Right atrium auricular region (tissue), 2 donors: ENCODE measurements around the gene POU2AF2. TPM values are rescaled to one million over a fixed set of nuclear protein-coding genes. Genes with fewer than 3 reads are reported as not detected.
"Not testable (repeated sequence)": the region's sequence is repeated elsewhere in the genome, so short reads cannot be mapped to it uniquely, and the experiment has no call there.

Experiments
- DNase-seq: peaks from one replicate; pipeline ENCODE4 v3.0.0-alpha.2; 2019; ENCODE audit warnings: low spot score
- H3K27ac ChIP-seq, 2 donors: fragments of 200-600 bp; sonication (generic); 1 replicate in 1 of 2; 2 replicates in 1 of 2; pipeline ENCODE4 v1.5.1; 2016 to 2019
- H3K27me3 ChIP-seq, 2 donors: fragments of 200-600 bp; sonication (generic); one replicate each; pipeline versions ENCODE4 v1.5.1 to v1.6.0; 2017 to 2019
- H3K36me3 ChIP-seq: fragments of 200-600 bp; sonication (generic); one replicate; pipeline ENCODE4 v1.5.1; 2016
- H3K4me1 ChIP-seq, 2 donors: fragments of 200-600 bp; sonication (generic); one replicate each; pipeline versions ENCODE4 v1.5.1 to v1.6.0; 2017 to 2019
- H3K4me3 ChIP-seq, 2 donors: fragments of 200-600 bp; sonication (generic); 1 replicate in 1 of 2; 2 replicates in 1 of 2; pipeline ENCODE4 v1.5.1; 2017 to 2019; ENCODE audit warnings: mild to moderate bottlenecking in 1 of 2, moderate library complexity in 1 of 2
- H3K9me3 ChIP-seq, 2 donors: fragments of 200-600 bp; sonication (generic); one replicate each; pipeline ENCODE4 v1.5.1; 2019
- total RNA-seq, 2 donors: library from RNA; depleted of rRNA; stranded (reverse); fragments of >200 nt; gene quantifications; one replicate each; pipeline ENCODE4 v1.1.0, GENCODE V29; 2016
- TF ChIP-seq, protein P1 (sequence below), 2 donors: fragments of 200-600 bp; sonication (generic); IDR thresholded peaks; one replicate each; pipeline ENCODE4 v1.5.1; 2019; ENCODE audit warnings: antibody characterized with exemption in 2 of 2

The POU2AF2 gene
- total RNA-seq, 2 donors from 2014 or later, result not detected

GRCh38 chr11:111312076-111312475 lies 66.6 kb downstream of the POU2AF2 start:
- H3K36me3 ChIP-seq, result no peaks in the 10 kb centered on the region
- DNase-seq, result no peak
- no peaks in the 10 kb centered on the region for H3K4me1 ChIP-seq
- H3K27me3 ChIP-seq, result no peaks in the 10 kb centered on the region
- no peak overlapping the region for H3K4me3 ChIP-seq
- H3K9me3 ChIP-seq, result no peaks in the 10 kb centered on the region
- TF ChIP-seq, protein P1, sequence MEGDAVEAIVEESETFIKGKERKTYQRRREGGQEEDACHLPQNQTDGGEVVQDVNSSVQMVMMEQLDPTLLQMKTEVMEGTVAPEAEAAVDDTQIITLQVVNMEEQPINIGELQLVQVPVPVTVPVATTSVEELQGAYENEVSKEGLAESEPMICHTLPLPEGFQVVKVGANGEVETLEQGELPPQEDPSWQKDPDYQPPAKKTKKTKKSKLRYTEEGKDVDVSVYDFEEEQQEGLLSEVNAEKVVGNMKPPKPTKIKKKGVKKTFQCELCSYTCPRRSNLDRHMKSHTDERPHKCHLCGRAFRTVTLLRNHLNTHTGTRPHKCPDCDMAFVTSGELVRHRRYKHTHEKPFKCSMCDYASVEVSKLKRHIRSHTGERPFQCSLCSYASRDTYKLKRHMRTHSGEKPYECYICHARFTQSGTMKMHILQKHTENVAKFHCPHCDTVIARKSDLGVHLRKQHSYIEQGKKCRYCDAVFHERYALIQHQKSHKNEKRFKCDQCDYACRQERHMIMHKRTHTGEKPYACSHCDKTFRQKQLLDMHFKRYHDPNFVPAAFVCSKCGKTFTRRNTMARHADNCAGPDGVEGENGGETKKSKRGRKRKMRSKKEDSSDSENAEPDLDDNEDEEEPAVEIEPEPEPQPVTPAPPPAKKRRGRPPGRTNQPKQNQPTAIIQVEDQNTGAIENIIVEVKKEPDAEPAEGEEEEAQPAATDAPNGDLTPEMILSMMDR (IDR thresholded peaks at IDR 0.05), result no peak
- no peak overlapping the region for H3K27ac ChIP-seq

- TF ChIP-seq, protein P1 (IDR thresholded peaks at IDR 0.05), result no peak
- Histone ChIP-seq H3K4me3 (no peak overlapping the region), H3K9me3 (no peaks in the 10 kb centered on the region), H3K36me3 (no peaks in the 10 kb centered on the region), H3K27me3 (no peaks in the 10 kb centered on the region), H3K4me1 (no peaks in the 10 kb centered on the region), H3K27ac (no peak overlapping the region)
- no peak for DNase-seq
Measured at GRCh38 chr11:111319296-111319695, 73.8 kb downstream of the POU2AF2 start.

- H3K4me1 ChIP-seq, H3K27ac ChIP-seq, H3K4me3 ChIP-seq, DNase-seq, H3K9me3 ChIP-seq, H3K27me3 ChIP-seq, H3K36me3 ChIP-seq: not testable (repeated sequence)
Measured at GRCh38 chr11:111320199-111320598, 74.7 kb downstream of the POU2AF2 start.

DNA sequence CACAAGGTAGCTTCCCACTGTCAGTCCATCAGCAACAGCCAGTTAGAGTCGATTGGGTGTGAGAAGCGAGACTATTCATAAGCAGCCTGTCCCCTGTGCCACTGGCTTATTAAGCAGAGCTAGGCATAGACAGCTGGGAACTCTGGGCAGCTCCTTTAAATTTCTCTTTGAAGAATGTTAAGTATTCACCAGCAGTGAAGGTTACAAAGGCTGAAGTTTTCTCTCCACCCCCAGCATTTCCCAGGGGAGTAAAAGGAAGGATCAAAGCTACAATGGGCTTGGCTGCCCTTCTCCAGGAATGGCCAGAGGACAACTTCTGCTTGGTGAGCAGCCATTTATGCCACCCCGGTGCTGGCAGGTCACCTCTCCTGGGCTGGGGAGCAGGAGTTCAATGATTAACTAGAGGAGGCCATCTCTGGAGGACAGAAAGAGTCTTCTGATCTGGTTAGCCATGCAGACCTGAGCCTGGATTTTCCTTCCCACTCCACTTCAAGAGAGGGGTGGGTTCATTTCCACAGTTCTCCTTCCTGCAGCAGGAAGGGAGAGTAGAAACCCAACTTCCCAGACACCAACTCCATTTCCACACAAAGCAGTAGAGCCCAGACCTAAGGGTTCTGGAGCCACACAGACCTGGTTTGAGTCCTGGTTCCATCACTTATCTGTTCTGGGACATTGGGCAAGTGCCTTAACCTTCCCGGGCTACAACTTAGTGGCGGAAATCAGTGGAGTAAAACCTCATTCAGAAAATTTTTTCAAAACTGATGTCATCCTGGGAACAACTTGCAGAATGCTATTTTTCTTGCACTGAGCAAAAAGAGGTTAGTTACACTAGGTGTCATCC lies 75.4 kb downstream of the POU2AF2 start:
- DNase-seq, result no peak
- no peak overlapping the region for H3K4me3 ChIP-seq
- TF ChIP-seq, protein P1 (IDR thresholded peaks at IDR 0.05), result no peak
- no peaks in the 10 kb centered on the region for H3K36me3 ChIP-seq
- no peaks in the 10 kb centered on the region for H3K27me3 ChIP-seq
- no peak overlapping the region for H3K27ac ChIP-seq
- H3K4me1 ChIP-seq, result no peaks in the 10 kb centered on the region
- no peaks in the 10 kb centered on the region for H3K9me3 ChIP-seq

GRCh38 chr11:111322534-111322933 lies 77.0 kb downstream of the POU2AF2 start:
- TF ChIP-seq, protein P1 (IDR thresholded peaks at IDR 0.05), result no peak
- no peaks in the 10 kb centered on the region for H3K9me3 ChIP-seq
- no peak for DNase-seq
- H3K4me1 ChIP-seq, result no peaks in the 10 kb centered on the region
- no peak overlapping the region for H3K4me3 ChIP-seq
- no peaks in the 10 kb centered on the region for H3K27me3 ChIP-seq
- no peak overlapping the region for H3K27ac ChIP-seq
- H3K36me3 ChIP-seq, result no peaks in the 10 kb centered on the region

DNA sequence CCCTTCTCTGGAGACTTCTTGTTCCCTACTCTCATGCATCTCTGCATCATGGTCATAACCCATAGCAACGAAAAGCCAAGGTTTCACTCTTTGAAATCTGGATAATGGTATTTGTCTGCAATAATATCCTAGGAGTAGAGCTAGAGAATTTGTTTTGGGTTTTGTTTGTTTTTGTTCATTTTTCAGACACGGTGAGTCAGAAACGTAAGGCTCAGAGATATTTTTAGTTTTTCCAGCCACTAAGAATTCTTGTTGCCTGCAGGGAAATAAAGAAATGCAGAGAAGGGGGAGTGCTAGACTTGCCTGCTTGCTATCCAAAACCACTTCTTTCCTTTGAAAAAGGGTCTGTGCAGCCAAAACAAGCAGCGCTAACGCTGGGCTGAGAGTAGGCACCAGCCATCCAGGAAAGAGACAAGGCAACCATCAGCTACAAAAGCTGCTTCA lies 78.8 kb downstream of the POU2AF2 start:
- Histone ChIP-seq H3K27me3 (no peaks in the 10 kb centered on the region), H3K9me3 (no peaks in the 10 kb centered on the region), H3K4me3 (no peak overlapping the region), H3K36me3 (no peaks in the 10 kb centered on the region), H3K27ac (no peak overlapping the region), H3K4me1 (peaks cover 0 to 6% of the 10 kb centered on the region in 2 donors)
- DNase-seq, result no peak
- TF ChIP-seq, protein P1 (IDR thresholded peaks at IDR 0.05), result no peak
